H1 (cell line): ENCODE results near the gene IGSF5. TPM values are rescaled to one million over a fixed set of nuclear protein-coding genes. Genes with fewer than 3 reads are reported as not detected.

Source experiments
- CTCF ChIA-PET: fragments of 300-600 bp; sonication (Branson Sonifier 250); formaldehyde crosslinking; loops from one replicate; lab custom pipeline; 2021; ENCODE audit not compliant: partially characterized antibody; lab: Charles Lee
- POLR2A ChIA-PET: fragments of 300-600 bp; sonication (Branson Sonifier 250); formaldehyde crosslinking; loops from one replicate; lab custom pipeline; 2021; ENCODE audit warnings: inconsistent platforms; ENCODE audit not compliant: partially characterized antibody; lab: Charles Lee
- DNase-seq, 2 experiments: peaks; one replicate each; pipeline versions ENCODE4 v3.0.0 to v3.0.0-alpha.2; 2010 to 2022; ENCODE audit warnings: low spot score in 2 of 2, low read depth in 1 of 2, mixed read lengths in 1 of 2
- FAIRE-seq: peaks from 2 replicates; lab custom pipeline; 2011; peaks lifted over from hg19 to GRCh38; lab: Jason Lieb, UNC
- H2AFZ ChIP-seq: 2 replicates; pipeline ENCODE4 v1.8.1; 2012; ENCODE audit warnings: low read length, inconsistent platforms
- H2AK5ac ChIP-seq: 2 replicates; pipeline ENCODE4 v1.6.1; 2013; ENCODE audit warnings: low read depth, low read length
- H2BK120ac ChIP-seq: replicated peaks from 2 replicates; pipeline ENCODE3; 2013; ENCODE audit warnings: low read depth, low read length, inconsistent platforms
- H2BK12ac ChIP-seq: 2 replicates; pipeline ENCODE4 v1.6.1; 2013; ENCODE audit warnings: low read depth, low read length
- H2BK15ac ChIP-seq: 2 replicates; pipeline ENCODE4 v1.6.1; 2013; ENCODE audit warnings: low read length
- H2BK20ac ChIP-seq: 2 replicates; pipeline ENCODE4 v1.6.1; 2013; ENCODE audit warnings: low read length
- H2BK5ac ChIP-seq: 2 replicates; pipeline ENCODE4 v1.6.1; 2013; ENCODE audit warnings: low read depth, low read length
- H3K14ac ChIP-seq: 2 replicates; pipeline ENCODE4 v1.6.1; 2013; ENCODE audit warnings: inconsistent platforms; ENCODE audit not compliant: insufficient read length
- H3K18ac ChIP-seq: 2 replicates; pipeline ENCODE4 v1.6.1; 2013; ENCODE audit warnings: low read length; ENCODE audit errors: extremely low read depth
- H3K23ac ChIP-seq: 2 replicates; pipeline ENCODE4 v1.6.1; 2013; ENCODE audit warnings: inconsistent platforms; ENCODE audit not compliant: insufficient read length
- H3K23me2 ChIP-seq: 2 replicates; pipeline ENCODE4 v1.6.1; 2013; ENCODE audit warnings: low read depth, low read length
- H3K27ac ChIP-seq: 2 replicates; pipeline ENCODE4 v1.6.1; 2011; ENCODE audit warnings: low read depth, low read length, inconsistent platforms
- H3K27me3 ChIP-seq, 4 experiments: replicated peaks in 1 of 4; 1 replicate in 1 of 4; 2 replicates in 3 of 4; pipeline versions ENCODE4 v1.6.1 to v1.8.1; 2011 to 2013; ENCODE audit warnings: low read length in 3 of 4, mild to moderate bottlenecking in 3 of 4, inconsistent platforms in 2 of 4, mixed read lengths in 2 of 4, moderate library complexity in 1 of 4; ENCODE audit not compliant: control insufficient read depth in 3 of 4, insufficient read depth in 3 of 4; ENCODE audit errors: extremely low read depth in 1 of 4
- H3K36me3 ChIP-seq, 4 experiments: 2 replicates each; pipeline versions ENCODE4 v1.6.1 to v1.8.1; 2011 to 2013; ENCODE audit warnings: mild to moderate bottlenecking in 4 of 4, low read length in 3 of 4, moderate library complexity in 2 of 4, control low read depth in 1 of 4, inconsistent platforms in 1 of 4; ENCODE audit not compliant: insufficient read depth in 4 of 4, control insufficient read depth in 2 of 4
- H3K4ac ChIP-seq: replicated peaks from 2 replicates; pipeline ENCODE3; 2013; ENCODE audit warnings: low read length, low read depth, mixed read lengths, inconsistent platforms; ENCODE audit not compliant: insufficient read length
- H3K4me1 ChIP-seq, 4 experiments: replicated peaks in 1 of 4; 1 replicate in 1 of 4; 2 replicates in 3 of 4; pipeline versions ENCODE4 v1.6.1 to v1.8.1; 2011 to 2013; ENCODE audit warnings: low read length in 3 of 4, inconsistent platforms in 2 of 4, mixed read lengths in 1 of 4; ENCODE audit not compliant: insufficient read depth in 4 of 4, control insufficient read depth in 3 of 4
- H3K4me2 ChIP-seq, 2 experiments: 2 replicates each; pipeline versions ENCODE4 v1.6.1 to v1.8.1; 2011 to 2013; ENCODE audit warnings: low read depth in 2 of 2, low read length in 2 of 2, control low read depth in 1 of 2, inconsistent platforms in 1 of 2, mild to moderate bottlenecking in 1 of 2; ENCODE audit not compliant: insufficient read depth in 1 of 2
- H3K4me3 ChIP-seq, 4 experiments: fragments of 200-600, 300-600 bp in 1 of 4; sonication (generic), shearing (Covaris generic), sonication (Bioruptor Twin) in 1 of 4; 2 replicates each; pipeline versions ENCODE4 v1.5.1 to v1.8.1; 2011 to 2016; ENCODE audit warnings: low read length in 4 of 4, low read depth in 3 of 4, control low read depth in 2 of 4, inconsistent platforms in 2 of 4, mild to moderate bottlenecking in 2 of 4, mixed read lengths in 1 of 4, moderate library complexity in 1 of 4; ENCODE audit not compliant: insufficient read depth in 2 of 4; ENCODE audit errors: extremely low read depth in 1 of 4
- H3K56ac ChIP-seq: replicated peaks from 2 replicates; pipeline ENCODE3; 2013; ENCODE audit warnings: low read depth, mild to moderate bottlenecking, mixed read lengths, low read length, inconsistent platforms; ENCODE audit not compliant: insufficient read length
- H3K79me1 ChIP-seq: 2 replicates; pipeline ENCODE4 v1.6.1; 2013; ENCODE audit warnings: low read depth, low read length, control low read depth
- H3K79me2 ChIP-seq, 2 experiments: 2 replicates each; pipeline versions ENCODE4 v1.6.1 to v1.8.1; 2012 to 2013; ENCODE audit warnings: low read length in 2 of 2, mild to moderate bottlenecking in 2 of 2, inconsistent platforms in 1 of 2; ENCODE audit not compliant: insufficient read depth in 2 of 2, control insufficient read depth in 1 of 2
- H3K9ac ChIP-seq, 4 experiments: replicated peaks in 1 of 4; 1 replicate in 1 of 4; 2 replicates in 3 of 4; pipeline versions ENCODE4 v1.6.1 to v1.8.1; 2011 to 2013; ENCODE audit warnings: low read depth in 3 of 4, low read length in 3 of 4, control low read depth in 2 of 4, mild to moderate bottlenecking in 2 of 4, moderate library complexity in 2 of 4, inconsistent platforms in 1 of 4; ENCODE audit errors: extremely low read depth in 1 of 4
- H3K9me3 ChIP-seq, 2 experiments: 2 replicates each; pipeline versions ENCODE4 v1.6.1 to v1.8.1; 2012 to 2013; ENCODE audit warnings: mild to moderate bottlenecking in 2 of 2, moderate library complexity in 2 of 2, control low read depth in 1 of 2, inconsistent platforms in 1 of 2, low read depth in 1 of 2, low read length in 1 of 2, mixed read lengths in 1 of 2; ENCODE audit not compliant: insufficient read depth in 2 of 2
- H4K20me1 ChIP-seq, 2 experiments: replicated peaks in 1 of 2; 2 replicates each; pipeline versions ENCODE3 to v1.8.1; 2011 to 2013; ENCODE audit warnings: inconsistent platforms in 2 of 2, low read length in 2 of 2, mild to moderate bottlenecking in 1 of 2; ENCODE audit not compliant: insufficient read depth in 2 of 2, control insufficient read depth in 1 of 2
- H4K5ac ChIP-seq: 2 replicates; pipeline ENCODE4 v1.6.1; 2013; ENCODE audit warnings: low read length, low read depth, mixed read lengths, inconsistent platforms; ENCODE audit not compliant: insufficient read length
- H4K8ac ChIP-seq: 2 replicates; pipeline ENCODE4 v1.8.0; 2013; ENCODE audit warnings: mild to moderate bottlenecking, moderate library complexity, low read length, inconsistent platforms; ENCODE audit not compliant: insufficient read depth; ENCODE audit errors: extremely low read depth
- H4K91ac ChIP-seq: replicated peaks from 2 replicates; pipeline ENCODE3; 2013; ENCODE audit warnings: low read length, mixed read lengths, inconsistent platforms; ENCODE audit not compliant: insufficient read length
- CBX5 ChIP-seq: fragments of 300-800, 300-1000 bp; sonication (generic); IDR thresholded peaks from 2 replicates; pipeline ENCODE4 v1.7.1; 2016; ENCODE audit warnings: antibody characterized with exemption, low read length, low read depth
- EZH2 ChIP-seq: fragments of 200-600 bp; sonication (generic); IDR thresholded peaks from 2 replicates; pipeline ENCODE4 v1.7.1; 2012; ENCODE audit warnings: low read depth, mild to moderate bottlenecking, moderate library complexity, low read length, inconsistent platforms; ENCODE audit not compliant: severe bottlenecking
- GTF2F1 ChIP-seq: IDR thresholded peaks from 2 replicates; pipeline ENCODE4 v1.6.1; 2012; ENCODE audit warnings: low read depth, low read length, improper control_type of control experiment, borderline replicate concordance
- SIRT6 ChIP-seq: IDR thresholded peaks from one replicate; pipeline ENCODE4 v1.7.1; 2012; ENCODE audit warnings: low read length, inconsistent platforms
- SUZ12 ChIP-seq: fragments of 200-600 bp; sonication (generic); IDR thresholded peaks from 2 replicates; pipeline ENCODE4 v1.6.1; 2012; ENCODE audit warnings: mild to moderate bottlenecking, inconsistent platforms, low read length, moderate library complexity, mixed read lengths
- TAF7 ChIP-seq: optimal IDR thresholded peaks from 2 replicates; pipeline ENCODE3; 2011; ENCODE audit warnings: low read depth, mild to moderate bottlenecking, inconsistent platforms, low read length, moderate library complexity, borderline replicate concordance
- WGBS, 2 experiments: shearing (Covaris generic) in 1 of 2; methylation state at CpG; one replicate each; pipeline versions ENCODE4 v1.1.6 to v1.1.7; 2013 to 2015; ENCODE audit warnings: low lambda C conversion rate in 2 of 2, mixed read lengths in 2 of 2, inconsistent platforms in 1 of 2, low coverage in 1 of 2, missing lambda C conversion rate in 1 of 2; ENCODE audit not compliant: insufficient replicate concordance in 2 of 2, insufficient coverage in 1 of 2, insufficient read length in 1 of 2; ENCODE audit errors: extremely low coverage in 1 of 2, missing lambda C conversion rate in 1 of 2; 5-methylcytosine and 5-hydroxymethylcytosine counted together
- polyA plus RNA-seq, 7 experiments: library from polyadenylated mRNA; depleted of rRNA in 3 of 7; stranded (reverse) in 5 of 7; unstranded in 2 of 7; fragments of >200 nt in 5 of 7; fragments of 200-250 nt in 2 of 7; gene quantifications; 1 replicate in 5 of 7; 2 replicates in 1 of 7; 4 replicates in 1 of 7; pipeline versions ENCODE4 v1.2.1 to v1.2.3, GENCODE V29; 2011 to 2013; ENCODE audit warnings: missing spikeins in 2 of 7, mixed read lengths in 2 of 7
- total RNA-seq: library from RNA; stranded (reverse); fragmentation: NEBNext Ultra II Directional; extraction: Animal tissue kit (Norgen Biotek cat#: 25700); gene quantifications from 2 replicates; pipeline ENCODE4 v1.2.1, GENCODE V29; 2021
- TF ChIP-seq, protein P1 (sequence below): IDR thresholded peaks from 2 replicates; pipeline ENCODE4 v1.6.1; 2011; ENCODE audit warnings: low read length, improper control_type of control experiment

IGSF5 gene
- total and polyA plus RNA-seq, 2 of the 8 experiments (the other 6 are each of a cell fraction or from before 2014, with no cell fraction given), result 4.4 to 5.4 TPM

DNA sequence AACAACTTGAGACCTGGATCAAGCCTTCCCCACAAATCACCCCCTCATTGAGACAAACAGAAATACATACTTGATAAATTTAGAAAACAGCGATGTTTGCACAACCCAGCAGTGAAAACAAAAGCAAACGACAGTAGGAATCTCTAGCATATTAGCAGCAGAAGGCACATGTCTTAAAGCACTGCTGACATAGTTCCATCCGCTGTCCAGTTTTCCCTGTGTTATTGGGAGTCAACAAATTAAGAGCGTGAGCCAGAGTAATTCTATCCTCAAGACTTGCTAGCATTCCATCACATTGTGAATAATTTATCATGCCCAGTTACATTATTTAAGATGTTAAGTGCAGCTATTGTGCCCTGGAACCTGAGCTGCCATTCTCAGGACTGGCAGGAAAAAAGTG is 55.3 kb downstream of the IGSF5 start:
- H3K9me3 ChIP-seq, result peaks cover 0 to 4% of the 10 kb centered on the region in 2 experiments; a peak in 1 of 4 replicates

More for the DNA sequence above, 55.3 kb downstream of the IGSF5 start:
- H4K8ac ChIP-seq, result no peak overlapping the region
- CTCF ChIA-PET, result no interaction called here
- no peak for DNase-seq
- H2AFZ ChIP-seq, result no peak overlapping the region
- H3K23ac ChIP-seq, result no peak overlapping the region
- H2BK120ac ChIP-seq, result no peak overlapping the region
- H3K27me3 ChIP-seq, result peaks cover 0 to 1% (median 0%) of the 10 kb centered on the region in 4 experiments; a peak in 1 of 7 replicates
- TF ChIP-seq SIRT6 (no peak), GTF2F1 (no peak), EZH2 (no peak), TAF7 (no peak), CBX5 (no peak), SUZ12 (no peak)
- TF ChIP-seq, protein P1, sequence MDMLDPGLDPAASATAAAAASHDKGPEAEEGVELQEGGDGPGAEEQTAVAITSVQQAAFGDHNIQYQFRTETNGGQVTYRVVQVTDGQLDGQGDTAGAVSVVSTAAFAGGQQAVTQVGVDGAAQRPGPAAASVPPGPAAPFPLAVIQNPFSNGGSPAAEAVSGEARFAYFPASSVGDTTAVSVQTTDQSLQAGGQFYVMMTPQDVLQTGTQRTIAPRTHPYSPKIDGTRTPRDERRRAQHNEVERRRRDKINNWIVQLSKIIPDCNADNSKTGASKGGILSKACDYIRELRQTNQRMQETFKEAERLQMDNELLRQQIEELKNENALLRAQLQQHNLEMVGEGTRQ, result no peak
- H3K23me2 ChIP-seq, result no peaks in the 10 kb centered on the region
- H3K79me1 ChIP-seq, result no peaks in the 10 kb centered on the region
- POLR2A ChIA-PET, result no interaction called here
- H3K56ac ChIP-seq, result no peak overlapping the region
- H3K4me1 ChIP-seq, result no peaks in the 10 kb centered on the region
- H3K14ac ChIP-seq, result no peak overlapping the region
- H3K18ac ChIP-seq, result no peak overlapping the region
- no peak overlapping the region for H2BK15ac ChIP-seq
- H3K4me2 ChIP-seq, result no peak overlapping the region
- no peak overlapping the region for H2AK5ac ChIP-seq
- no peak overlapping the region for H4K5ac ChIP-seq
- H3K9ac ChIP-seq, result no peak overlapping the region
- no peak overlapping the region for H2BK12ac ChIP-seq
- no peak overlapping the region for H2BK5ac ChIP-seq
- H4K91ac ChIP-seq, result no peak overlapping the region
- H3K79me2 ChIP-seq, result no peaks in the 10 kb centered on the region
- no peak overlapping the region for H3K4ac ChIP-seq
- H4K20me1 ChIP-seq, result no peaks in the 10 kb centered on the region
- H3K27ac ChIP-seq, result no peak overlapping the region
- FAIRE-seq, result no peak
- 83% methylated on average over 4 of the region's 4 CpGs; no CpG with 5 or more reads in 1 of the 2 experiments for WGBS, 2 experiments
- H2BK20ac ChIP-seq, result no peak overlapping the region
- H3K36me3 ChIP-seq, result no peaks in the 10 kb centered on the region
- H3K4me3 ChIP-seq, result no peak overlapping the region
